Astrocyte (in vitro differentiated cells and primary cell): ENCODE data around the gene DNAJA4.

Experiments used
- EZH2 ChIP-seq: IDR thresholded peaks from 2 replicates; pipeline ENCODE4 v1.6.1; 2012; ENCODE audit warnings: mild to moderate bottlenecking, low read length, inconsistent platforms; ENCODE audit not compliant: insufficient read depth
- TF ChIP-seq, protein P1 (sequence below): IDR thresholded peaks from 2 replicates; pipeline ENCODE4 v1.5.1; 2011; ENCODE audit warnings: low read depth, mild to moderate bottlenecking, inconsistent platforms, low read length, moderate library complexity; ENCODE audit not compliant: insufficient read depth

DNA sequence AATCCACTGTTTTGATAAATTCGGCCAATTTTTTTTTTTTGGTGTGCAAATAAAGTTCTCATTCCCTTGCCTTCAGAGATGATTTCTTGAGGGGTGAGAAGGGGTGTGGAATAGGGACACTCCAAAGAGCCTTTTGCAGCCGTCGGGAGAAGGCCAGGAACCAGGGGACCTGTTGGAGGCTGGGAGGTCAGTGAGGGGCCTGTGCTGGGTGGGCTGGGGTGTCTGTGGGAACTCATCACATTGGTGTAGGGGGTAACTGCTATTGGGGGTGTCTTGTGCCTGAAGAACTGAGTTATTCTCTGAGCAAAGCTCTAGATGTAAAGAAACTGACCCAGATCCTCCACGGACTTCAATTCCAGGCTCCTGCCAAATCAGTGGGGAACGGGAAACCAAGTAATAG is 48.6 kb downstream of the DNAJA4 start:
- TF ChIP-seq, protein P1, sequence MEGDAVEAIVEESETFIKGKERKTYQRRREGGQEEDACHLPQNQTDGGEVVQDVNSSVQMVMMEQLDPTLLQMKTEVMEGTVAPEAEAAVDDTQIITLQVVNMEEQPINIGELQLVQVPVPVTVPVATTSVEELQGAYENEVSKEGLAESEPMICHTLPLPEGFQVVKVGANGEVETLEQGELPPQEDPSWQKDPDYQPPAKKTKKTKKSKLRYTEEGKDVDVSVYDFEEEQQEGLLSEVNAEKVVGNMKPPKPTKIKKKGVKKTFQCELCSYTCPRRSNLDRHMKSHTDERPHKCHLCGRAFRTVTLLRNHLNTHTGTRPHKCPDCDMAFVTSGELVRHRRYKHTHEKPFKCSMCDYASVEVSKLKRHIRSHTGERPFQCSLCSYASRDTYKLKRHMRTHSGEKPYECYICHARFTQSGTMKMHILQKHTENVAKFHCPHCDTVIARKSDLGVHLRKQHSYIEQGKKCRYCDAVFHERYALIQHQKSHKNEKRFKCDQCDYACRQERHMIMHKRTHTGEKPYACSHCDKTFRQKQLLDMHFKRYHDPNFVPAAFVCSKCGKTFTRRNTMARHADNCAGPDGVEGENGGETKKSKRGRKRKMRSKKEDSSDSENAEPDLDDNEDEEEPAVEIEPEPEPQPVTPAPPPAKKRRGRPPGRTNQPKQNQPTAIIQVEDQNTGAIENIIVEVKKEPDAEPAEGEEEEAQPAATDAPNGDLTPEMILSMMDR = no peak
- no peak for TF ChIP-seq EZH2
